ENCODE measurements around the gene MICALL2.

MICALL2 gene

GRCh38 chr7:1466524-1467271 is 7.4 kb upstream of the MICALL2 start:
- peak; percentile 43 for DNase-seq

- DNase-seq: no peak
Measured at GRCh38 chr7:1464694-1465093, 5.4 kb upstream of the MICALL2 start.

- no peak for DNase-seq
Measured at GRCh38 chr7:1463676-1464223, 4.5 kb upstream of the MICALL2 start.

- no peak for DNase-seq
Measured at GRCh38 chr7:1461646-1462375, 2.5 kb upstream of the MICALL2 start.

GRCh38 chr7:1460821-1461645 is 1.8 kb upstream of the MICALL2 start:
- DNase-seq: no peak

- DNase-seq: no peak
Measured at GRCh38 chr7:1459920-1460820, 900 bp upstream of the MICALL2 start.

GRCh38 chr7:1459512-1459892 is 232 bp upstream of the MICALL2 start:
- peak; percentile 95 for DNase-seq

- no peak for DNase-seq
Measured at GRCh38 chr7:1457949-1458682, 1.2 kb downstream of the MICALL2 start.

GRCh38 chr7:1457059-1457948 is 2.0 kb downstream of the MICALL2 start:
- no peak for DNase-seq

GRCh38 chr7:1455955-1456354 is 3.3 kb downstream of the MICALL2 start:
- DNase-seq: no peak

- no peak for DNase-seq
Measured at GRCh38 chr7:1455241-1455939, 3.9 kb downstream of the MICALL2 start.

GRCh38 chr7:1454542-1454941 is 4.7 kb downstream of the MICALL2 start:
- no peak for DNase-seq

GRCh38 chr7:1452205-1452604 is 7.1 kb downstream of the MICALL2 start:
- DNase-seq: no peak

- DNase-seq: no peak
Measured at GRCh38 chr7:1450987-1451386, 8.3 kb downstream of the MICALL2 start.

GRCh38 chr7:1450431-1450830 is 8.8 kb downstream of the MICALL2 start:
- no peak for DNase-seq

- DNase-seq: no peak
Measured at GRCh38 chr7:1449951-1450350, 9.3 kb downstream of the MICALL2 start.

- DNase-seq: no peak
Measured at GRCh38 chr7:1449501-1449900, 9.8 kb downstream of the MICALL2 start.

GRCh38 chr7:1448958-1449357 is 10.3 kb downstream of the MICALL2 start:
- DNase-seq: no peak

GRCh38 chr7:1447551-1448244 is 11.6 kb downstream of the MICALL2 start:
- DNase-seq: no peak

All from NCI-H2227 treated with DMSO at 0.1 percent for 48 hours (cell line).